CD4-positive, alpha-beta T cell treated with Interleukin-4 for 1 hour (primary cell): ENCODE measurements around the gene TMEM169.
A peak's percentile ranks its signal among the peaks of the same experiment; 100 is the strongest.
"Not testable (repeated sequence)": the region's sequence is repeated elsewhere in the genome, so short reads cannot be mapped to it uniquely, and the experiment has no call there.

Experiments
- DNase-seq, 2 donors: peaks; one replicate each; pipeline ENCODE4 v3.0.0-alpha.2; 2020 to 2022

TMEM169 gene

DNA sequence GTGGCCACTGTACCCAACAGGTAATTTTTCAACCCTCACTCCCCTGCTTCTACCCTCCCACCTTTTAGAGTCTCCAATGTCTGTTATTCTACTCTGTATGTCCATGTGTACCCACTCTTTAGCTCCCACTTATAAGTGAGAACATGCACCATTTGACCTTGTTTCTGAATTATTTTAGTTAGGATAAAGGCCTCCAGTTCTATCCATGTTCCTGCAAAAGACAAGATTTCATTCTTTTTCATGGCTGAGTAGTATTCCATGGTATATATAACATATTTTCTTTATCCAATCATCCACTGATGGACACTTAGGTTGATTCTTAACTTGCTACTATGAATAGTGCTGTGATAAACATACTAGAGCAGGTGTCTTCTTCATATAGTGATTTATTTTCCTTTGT lies 9.2 kb upstream of the TMEM169 start:
- DNase-seq, result no peak

DNA sequence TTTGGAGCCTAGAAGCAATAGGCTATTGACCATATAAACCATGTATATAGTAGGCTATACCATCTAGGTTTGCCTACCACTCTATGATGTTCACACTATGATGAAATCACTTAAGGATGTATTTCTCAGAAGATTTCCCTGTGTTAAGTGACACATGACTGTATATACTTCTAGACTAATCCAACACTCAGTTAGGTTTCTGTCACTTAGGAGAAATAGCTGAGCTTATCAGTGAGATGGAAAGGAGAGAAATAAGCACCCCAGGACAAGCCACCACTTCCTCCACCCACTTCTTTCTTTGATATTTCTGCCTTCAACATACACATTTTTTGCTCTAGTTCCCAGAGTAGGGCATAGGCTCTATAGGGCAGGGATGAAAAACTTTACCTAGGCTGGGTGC lies 7.9 kb upstream of the TMEM169 start:
- no peak for DNase-seq

DNA sequence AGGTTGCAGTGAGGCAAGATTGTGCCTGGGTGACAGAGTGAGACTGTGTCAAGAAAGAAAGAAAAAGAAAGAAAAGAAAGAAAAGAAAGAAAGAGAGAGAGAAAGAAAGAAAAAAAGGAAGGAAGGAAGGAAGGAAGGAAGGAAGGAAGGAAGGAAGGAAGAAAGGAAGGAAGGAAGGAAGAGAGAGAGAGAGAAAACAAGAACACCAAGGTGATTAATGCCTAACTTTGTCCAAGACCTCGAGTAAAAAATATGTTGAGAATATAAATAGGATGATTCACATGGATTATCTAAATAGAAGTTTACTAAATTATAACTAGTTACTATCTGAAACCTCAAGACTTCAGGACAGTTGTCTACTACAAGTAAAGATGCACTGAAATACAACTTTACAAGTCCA lies 7.3 kb upstream of the TMEM169 start:
- no peak for DNase-seq

DNA sequence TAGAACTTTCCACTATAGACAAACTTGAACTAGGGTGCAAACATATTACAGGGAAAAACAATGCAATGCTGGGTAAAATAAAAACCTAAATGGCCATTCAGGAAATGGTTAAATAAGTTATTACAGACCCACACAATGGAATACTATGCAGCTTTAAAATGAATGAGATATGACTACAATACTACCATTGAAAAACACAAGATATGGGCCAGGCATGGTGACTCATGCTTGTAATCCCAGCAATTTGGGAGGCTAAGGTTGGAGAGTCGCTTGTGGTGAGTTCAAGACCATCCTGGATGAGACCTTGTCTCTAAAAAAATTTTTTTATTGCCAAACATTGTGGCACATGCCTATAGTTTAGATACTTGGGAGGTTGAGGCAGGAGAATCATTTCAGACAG lies 6.9 kb upstream of the TMEM169 start:
- no peak for DNase-seq

DNA sequence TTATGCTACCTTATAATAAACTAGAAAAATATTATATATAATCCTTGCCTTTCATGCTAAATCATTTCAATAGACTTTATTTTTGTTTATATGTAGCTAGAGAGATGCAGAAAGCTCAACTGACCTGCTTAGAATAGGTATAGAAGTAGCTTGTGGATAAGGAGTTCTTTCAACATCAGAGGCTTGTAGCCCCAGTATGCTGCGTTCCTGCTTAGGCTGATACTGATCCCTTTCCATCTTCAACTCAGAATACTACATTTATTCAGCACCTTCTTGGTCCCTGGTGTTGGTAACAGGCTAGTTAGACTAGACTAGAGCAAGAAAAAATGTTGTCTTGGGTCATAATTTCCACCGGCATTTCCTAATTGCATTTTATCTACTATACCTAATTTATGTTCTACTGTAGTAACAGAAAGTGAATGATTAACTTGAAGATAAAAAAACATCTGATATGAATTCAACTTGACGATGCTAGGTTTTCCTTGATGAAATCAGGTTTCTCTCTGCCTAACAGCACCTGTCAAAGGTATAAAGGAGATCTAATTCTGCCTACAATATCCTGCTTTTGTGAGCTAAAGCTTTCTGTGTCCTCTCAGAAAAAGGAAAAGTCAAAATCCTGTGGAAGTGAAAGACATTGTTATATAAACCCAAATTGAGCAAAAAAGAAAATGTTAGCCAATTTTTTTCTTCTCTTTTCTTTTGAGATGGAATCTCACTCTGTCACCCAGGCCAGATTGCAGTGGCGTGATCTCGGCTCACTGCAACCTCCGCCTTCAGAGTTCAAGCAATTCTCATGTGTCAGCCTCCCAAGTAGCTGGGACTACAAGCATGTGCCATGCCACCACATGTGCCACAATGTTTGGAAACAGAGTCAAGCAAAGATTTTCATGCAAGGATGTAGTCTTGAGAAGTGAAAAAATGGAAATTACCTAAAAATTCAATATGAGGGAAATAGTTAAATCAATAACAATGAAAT lies 5.9 kb upstream of the TMEM169 start:
- DNase-seq, result no peak

DNA sequence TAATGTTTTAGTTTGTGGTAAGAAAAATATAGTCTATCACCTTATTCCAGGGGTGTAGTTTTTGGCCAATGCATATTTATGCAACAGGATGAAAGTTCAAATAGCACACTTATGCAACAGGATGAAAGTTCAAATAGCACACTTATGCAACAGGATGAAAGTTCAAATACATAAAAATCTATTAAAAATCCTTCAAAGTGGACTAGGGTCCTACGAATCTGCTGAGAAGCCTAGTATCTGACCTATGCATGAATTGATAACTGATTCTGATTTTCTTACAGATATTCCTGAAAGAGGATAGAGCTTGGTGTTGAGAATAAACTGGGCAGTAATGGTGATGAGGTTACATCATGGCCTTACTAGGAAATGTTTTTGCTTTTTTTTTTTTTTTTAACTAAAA lies 2.9 kb upstream of the TMEM169 start:
- DNase-seq, result no peak

DNA sequence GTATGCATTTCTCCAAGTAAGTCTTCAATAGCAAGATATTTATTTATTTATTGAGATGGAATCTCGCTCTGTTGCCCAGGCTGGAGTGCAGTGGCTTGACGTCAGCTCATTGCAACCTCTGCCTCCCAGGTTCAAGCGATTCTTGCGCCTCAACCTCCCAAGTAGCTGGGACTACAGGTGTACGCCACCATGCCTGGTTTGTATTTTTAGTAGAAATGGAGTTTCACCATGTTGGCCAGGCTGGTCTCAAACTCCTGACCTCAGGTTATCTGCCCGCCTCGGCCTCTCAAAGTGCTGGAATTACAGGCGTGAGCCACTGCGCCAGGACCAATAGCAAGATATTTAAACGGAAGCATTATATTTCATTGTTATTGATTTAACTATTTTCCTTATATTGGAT lies 1.7 kb upstream of the TMEM169 start:
- not testable (repeated sequence) for DNase-seq

DNA sequence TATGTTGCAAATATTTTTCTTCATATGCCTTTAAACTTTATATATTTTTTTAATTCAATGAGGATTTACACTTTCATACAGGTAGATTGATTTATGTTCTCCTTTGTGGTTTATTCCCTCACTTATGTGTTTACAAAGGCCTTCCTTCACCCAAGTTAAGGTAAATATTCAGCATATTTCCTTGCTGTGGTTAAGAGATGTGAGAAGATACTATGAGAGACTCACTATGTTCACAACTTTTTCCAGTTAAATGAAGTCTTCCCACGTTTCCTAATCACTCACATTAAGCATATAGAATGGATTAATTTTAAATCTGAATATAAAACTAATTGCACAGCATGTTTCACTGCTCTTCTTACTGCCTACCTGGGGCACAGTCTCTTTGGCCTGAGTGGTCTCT lies 707 bp upstream of the TMEM169 start:
- DNase-seq, result no peak

DNA sequence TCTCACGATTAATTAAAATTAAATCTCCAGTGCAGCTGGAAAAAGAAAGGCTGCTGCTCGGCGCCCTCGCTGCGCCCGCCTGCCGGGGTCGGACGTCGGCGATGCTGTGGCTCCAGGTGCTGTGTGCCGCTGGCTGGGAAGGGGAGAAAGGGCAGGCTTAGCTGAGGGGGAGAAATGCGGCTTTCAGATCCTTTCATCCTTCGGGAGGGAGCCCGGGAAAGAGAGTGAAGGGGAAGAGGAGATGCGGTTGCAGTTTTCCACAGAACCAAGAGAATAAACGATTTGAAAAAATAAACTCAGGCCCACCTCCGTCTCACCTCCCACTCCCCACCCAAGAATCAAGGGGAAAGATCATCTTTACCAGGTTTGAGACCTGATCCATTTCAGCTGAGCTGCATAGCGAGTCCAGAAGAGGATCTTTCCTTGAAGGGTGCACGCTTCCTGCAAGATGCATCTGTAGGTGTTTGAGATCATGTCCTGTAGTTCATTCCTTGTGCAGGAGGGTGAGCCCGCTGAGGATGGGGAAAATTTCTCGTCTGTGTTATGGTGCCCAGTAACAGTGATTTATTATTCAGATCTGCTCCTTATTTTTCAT lies 495 bp downstream of the TMEM169 start:
- no peak for DNase-seq

DNA sequence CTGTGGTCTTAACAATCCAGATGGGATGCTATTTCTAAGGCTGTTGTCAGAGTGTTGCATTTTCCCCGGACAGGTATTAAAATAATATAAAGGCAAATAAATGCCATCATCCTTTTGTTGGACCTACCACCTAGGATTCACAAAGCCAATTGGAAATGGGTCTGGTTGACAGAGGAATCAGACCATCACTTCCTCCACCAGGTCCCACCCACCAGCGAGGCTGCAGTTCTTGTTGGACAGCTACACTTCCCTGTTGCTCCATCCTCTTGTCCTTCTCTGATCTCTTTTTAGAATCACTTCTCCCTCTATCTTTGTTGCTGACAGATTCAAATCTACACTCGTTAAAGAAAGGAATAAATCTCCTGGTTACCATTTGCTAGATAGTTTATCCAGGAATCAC lies 1.1 kb downstream of the TMEM169 start:
- peak; percentile 17 to 20 for DNase-seq

DNA sequence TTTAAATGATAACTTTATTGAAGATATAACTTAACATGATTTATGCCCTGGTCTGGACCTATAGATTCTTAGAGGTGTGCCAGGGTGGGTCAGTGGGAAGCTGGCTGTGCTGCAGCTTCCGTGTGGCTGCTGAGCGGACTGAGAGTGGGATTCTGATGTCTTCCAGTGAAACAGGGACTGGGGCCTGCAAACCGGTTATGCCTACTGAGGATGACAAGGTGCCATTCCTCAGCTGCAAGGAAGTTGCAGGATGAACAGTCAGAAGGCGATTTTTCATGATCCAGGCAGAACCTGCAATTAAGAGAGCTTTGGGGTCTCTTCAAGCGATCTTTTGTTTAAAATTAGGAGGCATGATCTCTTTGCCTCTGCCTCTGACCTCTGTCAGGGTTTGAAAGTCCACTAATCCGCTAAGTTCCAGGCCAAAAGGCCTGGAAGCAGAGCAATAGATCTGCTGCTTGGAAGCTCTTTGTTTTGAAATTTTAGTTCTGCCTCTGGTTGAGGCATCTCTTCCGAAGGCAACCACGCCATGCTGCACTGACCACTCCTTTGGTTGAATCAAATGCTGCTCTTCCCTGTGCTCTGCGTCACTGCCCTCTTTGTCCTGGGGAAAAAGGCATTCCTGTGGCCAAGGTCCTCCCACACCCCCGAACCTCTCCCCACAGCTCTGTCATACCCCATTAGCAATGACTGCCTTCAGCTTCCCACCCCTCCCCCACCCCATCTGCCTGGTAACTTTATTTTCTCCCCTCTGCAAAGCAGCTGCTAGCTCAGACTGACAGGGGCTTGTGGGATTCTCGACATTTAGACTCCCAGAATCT lies 2.0 kb downstream of the TMEM169 start:
- DNase-seq, result no peak

DNA sequence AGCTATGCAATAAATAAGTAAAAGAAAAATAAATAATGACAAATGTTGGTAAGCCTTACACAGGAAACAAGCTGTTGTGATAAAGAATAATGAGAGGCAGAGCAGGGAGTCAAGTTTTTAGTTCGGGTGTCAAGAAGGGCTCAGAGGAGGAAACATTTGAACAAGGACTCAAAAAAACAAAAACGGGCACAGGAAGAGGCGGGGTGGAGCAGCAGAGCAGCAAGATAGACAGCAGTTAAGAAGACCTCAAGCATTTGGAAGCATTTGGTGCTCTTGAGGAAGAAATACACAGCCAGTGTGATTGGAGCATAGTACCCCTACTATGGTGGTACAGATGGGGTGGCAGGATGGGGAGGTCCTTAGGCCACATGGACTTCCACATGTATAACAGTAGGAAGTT lies 2.8 kb downstream of the TMEM169 start:
- DNase-seq, result peak in 1 of 2 donors; percentile 36

DNA sequence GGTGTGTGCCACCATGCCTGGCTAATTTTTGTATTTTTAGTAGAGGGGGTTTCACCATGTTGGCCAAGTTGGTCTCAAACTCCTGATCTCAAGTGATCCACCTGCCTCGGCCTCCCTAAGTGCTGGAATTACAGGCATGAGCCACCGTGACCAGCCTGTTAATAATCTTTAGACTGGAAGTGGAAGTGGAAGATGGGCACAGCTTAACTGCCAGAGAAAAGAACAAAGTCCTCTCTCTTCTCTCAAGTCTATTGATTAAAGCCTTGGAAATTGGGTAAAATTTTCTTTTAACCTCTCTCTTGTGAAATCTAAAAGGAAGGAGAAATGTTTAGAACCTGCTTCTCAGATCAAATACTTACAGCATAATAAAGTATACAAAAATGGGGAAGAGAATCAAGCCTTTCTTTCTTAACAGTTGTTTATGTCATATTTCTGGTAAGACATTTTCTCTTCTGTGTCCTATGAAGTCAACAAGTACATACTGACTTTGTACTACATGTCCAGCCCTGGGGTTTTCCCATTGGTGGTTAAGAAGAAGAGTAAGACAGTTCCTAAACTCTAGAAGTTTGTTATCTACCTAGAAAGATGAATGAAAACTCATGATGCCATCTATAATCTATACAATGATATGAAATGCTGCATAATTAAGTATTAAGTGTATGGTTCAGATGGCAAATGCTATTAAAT lies 4.6 kb downstream of the TMEM169 start:
- no peak for DNase-seq

DNA sequence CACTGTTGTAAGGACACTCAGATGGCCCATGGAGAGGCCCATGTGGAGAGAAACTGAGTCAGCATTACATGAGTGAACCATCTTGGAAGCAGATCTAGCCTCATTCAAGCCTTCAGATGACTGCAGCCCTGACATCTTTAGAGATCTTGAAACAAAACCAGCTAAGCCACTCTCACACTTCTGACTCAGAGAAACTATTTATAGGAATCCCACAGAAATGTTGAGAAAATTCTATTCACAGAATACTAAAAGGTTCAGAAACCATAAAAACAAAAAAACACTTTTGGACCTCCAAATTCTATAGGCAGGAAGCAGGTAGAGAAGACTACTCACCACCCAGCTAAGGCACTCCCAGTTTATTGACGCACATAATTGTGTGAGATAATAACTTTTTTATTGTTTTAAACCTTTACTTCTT lies 8.7 kb downstream of the TMEM169 start:
- no peak for DNase-seq

DNA sequence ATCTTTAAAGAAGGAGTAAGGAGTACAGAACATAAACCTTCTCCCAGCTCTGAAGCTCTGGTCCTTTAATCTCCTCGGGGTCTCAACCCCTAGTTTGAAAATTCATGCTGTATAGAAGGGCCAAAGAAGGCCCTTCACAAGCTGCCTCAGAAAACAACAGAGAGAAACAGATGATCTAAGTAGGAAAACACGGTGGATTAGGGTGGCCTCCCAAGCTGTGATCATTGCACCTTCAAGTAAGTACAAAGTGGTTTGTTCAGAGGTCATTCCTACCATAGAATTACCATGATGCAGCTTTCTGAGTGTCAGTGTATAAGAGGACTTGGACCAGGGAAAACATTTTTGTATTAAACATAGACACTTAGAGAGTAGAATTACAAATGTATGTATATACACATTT lies 10.9 kb downstream of the TMEM169 start:
- no peak for DNase-seq

DNA sequence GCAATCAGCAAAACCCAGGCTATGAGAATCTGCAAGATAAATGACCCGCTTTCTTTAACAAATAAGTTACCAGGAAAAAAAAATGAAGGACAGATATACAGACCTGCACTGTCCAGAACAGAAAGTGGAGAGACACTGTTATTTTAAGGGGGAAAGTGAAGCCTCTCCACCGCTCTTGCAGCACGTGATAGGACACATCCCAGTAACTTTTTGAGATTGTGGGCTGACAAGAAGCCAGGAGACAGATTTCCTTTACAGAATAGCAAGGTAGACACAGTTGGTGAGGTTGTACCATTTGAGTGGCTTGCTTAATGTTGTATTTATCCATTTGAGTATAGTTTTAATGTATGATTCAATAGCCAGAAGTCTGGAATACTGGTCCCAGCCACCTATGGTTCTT lies 13.0 kb downstream of the TMEM169 start:
- DNase-seq, result no peak

DNA sequence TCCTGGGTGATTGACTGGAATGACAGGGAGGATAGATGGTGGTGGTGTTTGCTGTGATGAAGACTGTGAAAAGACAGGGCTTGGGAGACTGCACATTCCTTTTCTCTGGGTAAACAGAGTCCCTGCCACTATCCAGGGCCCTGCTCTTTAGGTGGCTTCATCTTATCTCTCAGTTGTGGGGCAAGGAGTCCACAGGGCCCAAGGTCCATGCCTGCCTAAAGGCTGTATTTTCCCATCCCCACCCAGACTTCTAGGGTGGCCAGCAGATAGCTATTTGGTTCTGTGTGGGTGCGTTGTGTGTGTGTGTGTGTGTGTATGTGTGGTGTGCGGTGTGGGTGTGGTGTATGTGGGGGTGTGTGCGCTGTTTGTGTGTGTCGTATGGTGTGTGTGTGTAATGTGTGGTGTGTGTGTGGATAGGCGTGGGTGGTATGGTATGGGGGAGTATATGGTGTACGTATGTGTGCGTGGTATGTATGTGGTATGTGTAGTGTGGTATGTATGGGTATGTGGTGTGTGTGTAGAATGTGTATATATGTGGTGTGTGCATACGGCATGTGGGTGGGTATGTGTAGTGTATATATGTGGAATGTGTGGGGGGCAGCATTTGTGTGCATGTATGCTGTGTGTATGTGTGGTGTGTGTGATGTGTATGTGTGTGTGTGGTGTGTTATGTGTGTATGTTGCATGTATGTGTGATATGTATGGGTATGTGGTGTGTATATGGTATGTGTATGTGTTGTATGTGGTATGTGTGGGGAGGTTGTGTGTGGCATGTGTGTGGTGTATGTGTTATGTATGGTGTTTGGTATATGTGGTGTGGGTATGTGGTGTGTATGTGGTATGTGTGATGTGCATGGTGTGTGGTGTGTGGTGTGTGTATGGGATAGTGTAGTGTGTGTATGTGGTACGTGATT lies 17.0 kb downstream of the TMEM169 start:
- no peak for DNase-seq

DNA sequence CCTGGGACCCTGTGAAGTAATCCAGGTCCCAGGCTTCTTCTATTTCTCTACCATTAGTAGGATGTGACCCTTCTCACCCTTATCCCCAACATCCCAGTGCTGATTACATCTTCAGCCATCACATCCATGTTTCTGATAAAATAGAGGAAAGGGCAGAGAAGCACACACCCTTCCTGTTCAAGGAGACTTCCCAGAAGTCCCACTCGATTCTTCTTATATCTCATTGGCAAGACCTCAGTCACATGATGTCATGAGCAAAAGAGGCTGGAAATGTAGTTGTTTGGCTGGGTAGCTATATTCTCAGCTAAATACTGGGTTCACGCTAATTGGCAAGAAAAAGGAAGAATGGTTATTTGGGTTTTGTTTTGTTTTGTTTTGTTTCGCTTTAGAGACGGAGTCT lies 19.4 kb downstream of the TMEM169 start:
- no peak for DNase-seq

DNA sequence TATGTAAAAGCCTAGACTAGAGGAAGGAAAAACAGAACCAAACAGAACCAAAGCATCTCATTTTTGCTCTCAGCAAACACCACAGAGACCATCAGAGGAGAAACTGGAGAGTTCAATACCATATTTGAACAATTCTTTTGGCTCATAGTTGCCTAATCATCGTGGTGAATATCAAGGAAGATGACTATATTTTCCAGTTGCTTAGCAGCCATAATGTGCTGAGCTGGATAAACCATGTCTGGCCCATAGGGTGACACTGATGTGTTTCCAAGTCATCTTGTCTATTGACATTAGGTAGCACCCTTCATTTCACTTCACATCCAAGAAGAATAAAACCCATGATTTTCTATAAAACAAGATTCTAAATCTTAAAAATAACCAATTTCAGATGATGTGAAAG lies 21.5 kb downstream of the TMEM169 start:
- DNase-seq, result no peak

DNA sequence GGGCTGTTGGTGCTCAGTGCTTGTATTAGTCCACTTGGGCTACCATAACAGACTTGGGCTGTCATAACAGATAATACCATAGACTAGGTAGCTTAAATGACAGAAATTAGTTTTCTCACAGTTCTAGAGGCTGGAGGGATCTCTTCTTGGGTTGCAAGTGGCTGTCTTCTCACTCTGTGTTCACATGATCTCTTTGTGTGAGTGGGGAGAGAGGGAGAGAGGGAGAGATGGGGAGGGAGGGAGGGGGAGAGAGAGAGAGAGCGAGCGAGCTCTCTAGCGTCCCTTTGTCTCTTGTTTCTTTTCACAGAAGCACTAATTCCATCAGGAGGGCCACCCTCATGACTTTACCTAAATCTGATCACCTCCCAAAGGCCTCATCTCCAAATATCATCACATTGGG lies 23.0 kb downstream of the TMEM169 start:
- DNase-seq, result no peak

DNA sequence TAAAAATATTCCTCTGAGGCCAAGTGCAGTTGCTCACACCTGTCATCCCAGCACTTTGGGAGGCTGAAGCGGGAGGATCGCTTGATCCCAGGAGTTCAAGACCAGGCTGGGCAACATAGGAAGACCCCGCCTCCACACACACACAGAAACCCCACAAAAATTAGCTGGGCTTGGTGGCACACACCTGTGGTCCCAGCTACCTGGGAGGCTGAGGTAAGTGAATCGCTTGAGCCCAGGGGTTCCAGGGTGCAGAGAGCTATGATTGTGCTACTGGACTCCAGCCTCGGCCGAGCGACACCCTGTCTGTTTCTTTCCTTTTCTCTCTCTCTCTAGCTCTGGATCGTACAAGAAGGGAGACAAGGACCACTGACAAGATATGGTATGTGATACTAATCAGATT lies 25.6 kb downstream of the TMEM169 start:
- DNase-seq, result no peak

DNA sequence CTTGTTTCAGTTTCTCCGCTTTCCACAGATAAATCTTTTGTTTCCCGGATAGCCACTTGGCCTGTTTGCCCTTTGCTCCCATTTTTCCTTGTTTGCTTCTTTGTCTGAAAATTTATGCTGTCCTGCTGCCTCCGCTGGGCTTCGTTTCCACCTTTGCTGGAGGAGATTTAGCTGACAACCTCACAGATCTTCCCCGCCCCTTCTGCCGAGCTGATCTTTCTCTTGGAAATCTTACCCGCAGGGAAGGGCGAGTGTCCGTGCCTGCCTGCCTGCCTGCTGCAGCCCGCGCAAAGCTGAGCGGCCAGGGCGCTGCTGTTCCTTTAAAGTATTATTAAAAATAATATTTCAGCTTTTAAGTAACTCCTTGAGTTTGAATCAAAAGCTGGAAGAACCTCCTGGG lies 26.0 kb downstream of the TMEM169 start:
- DNase-seq, result no peak
